ENCODE results near the gene MRPL27. TPM values are rescaled to one million over a fixed set of nuclear protein-coding genes. Genes with fewer than 3 reads are reported as not detected.

The MRPL27 gene
- total RNA-seq, 4 donors from 2014 or later: 52.1 to 56.0 (median 53.3) TPM

DNA sequence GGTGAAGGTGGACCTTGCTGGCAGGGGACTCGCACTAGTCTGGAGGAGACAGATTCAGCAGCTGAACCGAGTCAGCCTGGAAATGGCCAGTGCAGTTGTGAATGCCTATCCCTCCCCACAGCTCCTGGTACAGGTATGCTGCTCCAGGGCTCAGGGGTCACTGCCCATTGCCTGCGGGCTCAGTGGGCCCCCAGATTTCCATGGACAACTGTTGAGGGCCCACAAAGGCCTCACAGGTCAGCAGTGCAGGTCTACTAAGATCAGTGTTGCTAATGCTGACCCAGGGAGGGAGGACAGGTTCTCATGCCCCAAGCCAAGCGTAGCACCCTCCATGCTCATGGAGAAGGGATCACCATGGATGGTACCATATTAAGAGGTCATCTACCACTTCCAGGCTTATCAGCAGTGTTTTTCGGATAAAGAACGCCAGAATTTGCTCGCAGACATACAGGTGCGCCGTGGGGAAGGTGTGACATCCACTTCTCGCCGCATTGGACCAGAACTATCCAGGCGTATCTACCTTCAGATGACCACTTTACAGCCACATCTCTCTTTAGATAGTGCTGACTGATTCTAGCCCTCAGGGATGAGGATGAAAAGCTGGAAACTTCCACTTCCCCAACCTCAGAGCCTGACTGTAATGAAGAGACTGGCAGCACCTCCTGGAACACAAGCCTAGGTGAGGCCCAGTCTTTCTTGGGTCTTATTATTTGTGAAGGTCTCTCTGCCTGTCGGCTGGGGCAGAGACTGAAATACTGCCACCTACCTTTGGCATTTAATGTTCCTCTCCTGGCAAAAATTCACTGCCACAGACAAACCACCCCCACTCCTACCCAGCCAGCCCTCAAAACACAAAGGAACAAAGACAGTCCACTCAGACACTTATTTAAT is 7.6 kb upstream of the MRPL27 start:
- TF ChIP-seq POLR2A (IDR thresholded peaks at IDR 0.05): no peak
- TF ChIP-seq CTCF (IDR thresholded peaks at IDR 0.05): no peak
- intact Hi-C loops (cut with DNase I; ENCODE audit: low total_unique reads): no loop called here
- WGBS, 2 donors: 87% methylated on average over 13 of the region's 13 CpGs
- no peak for DNase-seq (ENCODE audit: low spot score in 2 of 2)
- H3K4me3 ChIP-seq (ENCODE audit: low read depth, poor library complexity, severe bottlenecking): no peak overlapping the region

GRCh38 chr17:50379351-50380132 is 6.6 kb upstream of the MRPL27 start:
- no peak for TF ChIP-seq POLR2A (IDR thresholded peaks at IDR 0.05)
- no peak for TF ChIP-seq CTCF (IDR thresholded peaks at IDR 0.05)
- no peak for DNase-seq (ENCODE audit: low spot score in 2 of 2)
- intact Hi-C loops (cut with DNase I; ENCODE audit: low total_unique reads): no loop called here
- no peak overlapping the region for H3K4me3 ChIP-seq (ENCODE audit: low read depth, poor library complexity, severe bottlenecking)
- WGBS, 2 donors: 94 to 96% methylated on average over 6 of the region's 6 CpGs

DNA sequence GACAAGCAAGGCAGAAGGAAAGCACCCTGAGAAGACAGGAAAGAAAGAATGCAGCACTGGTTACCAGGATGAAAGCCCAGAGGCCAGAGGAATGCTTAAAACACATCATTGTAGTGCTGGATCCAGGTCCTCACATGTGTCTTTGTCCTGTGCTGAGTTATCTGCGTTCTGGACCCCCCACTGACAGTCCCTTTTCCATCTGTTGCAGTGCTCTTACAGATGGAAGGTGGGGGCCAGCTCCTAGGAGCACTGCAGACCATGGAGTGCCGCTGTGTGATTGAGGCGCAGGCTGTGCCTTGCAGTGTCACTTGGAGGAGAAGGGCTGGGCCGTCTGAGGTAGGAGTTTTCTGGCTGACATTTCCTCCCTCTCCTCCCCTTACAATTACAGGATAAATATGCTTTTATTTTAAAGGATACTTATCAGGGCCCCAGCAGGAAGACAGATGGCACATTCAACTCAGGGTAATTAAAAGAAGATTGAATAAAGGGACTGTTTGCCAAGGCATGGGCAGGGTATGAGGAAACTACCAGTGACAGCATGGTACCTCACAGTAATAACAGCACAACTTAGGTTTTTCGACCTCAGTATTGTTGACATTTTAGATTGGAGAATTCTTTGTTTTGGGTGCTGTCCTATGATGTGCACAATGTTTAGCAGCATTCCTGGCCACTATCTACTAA is 3.0 kb upstream of the MRPL27 start:
- TF ChIP-seq CTCF (IDR thresholded peaks at IDR 0.05) (no peak), POLR2A (IDR thresholded peaks at IDR 0.05) (no peak)
- DNase-seq (ENCODE audit: low spot score in 2 of 2): no peak
- 74 to 82% methylated on average over 5 of the region's 5 CpGs for WGBS, 2 donors
- intact Hi-C loops (cut with DNase I; ENCODE audit: low total_unique reads): no loop called here
- no peak overlapping the region for H3K4me3 ChIP-seq (ENCODE audit: low read depth, poor library complexity, severe bottlenecking)

DNA sequence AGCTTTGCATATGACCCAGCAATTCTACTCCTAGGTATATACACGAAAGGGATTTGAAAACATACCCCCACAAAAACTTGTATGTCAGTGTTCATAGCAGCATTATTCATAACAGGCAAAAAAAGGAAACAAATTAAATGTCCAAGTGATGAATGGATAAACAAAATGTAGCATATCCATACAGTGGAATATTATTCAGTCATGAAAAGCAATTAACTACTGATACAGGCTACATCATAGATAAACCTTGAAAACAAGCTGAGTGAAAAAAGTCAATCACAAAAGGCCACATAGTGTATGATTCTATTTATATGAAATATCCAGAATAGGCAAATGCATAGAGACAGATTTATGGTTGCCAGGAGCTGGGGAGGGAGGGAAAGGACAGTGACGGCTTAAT is 721 bp upstream of the MRPL27 start:
- no peak overlapping the region for H3K4me3 ChIP-seq (ENCODE audit: low read depth, poor library complexity, severe bottlenecking)
- no peak for DNase-seq (ENCODE audit: low spot score in 2 of 2)
- no peak for TF ChIP-seq CTCF (IDR thresholded peaks at IDR 0.05)
- intact Hi-C loops (cut with DNase I; ENCODE audit: low total_unique reads): no loop called here
- 84 to 85% methylated on average over 2 of the region's 2 CpGs for WGBS, 2 donors

DNA sequence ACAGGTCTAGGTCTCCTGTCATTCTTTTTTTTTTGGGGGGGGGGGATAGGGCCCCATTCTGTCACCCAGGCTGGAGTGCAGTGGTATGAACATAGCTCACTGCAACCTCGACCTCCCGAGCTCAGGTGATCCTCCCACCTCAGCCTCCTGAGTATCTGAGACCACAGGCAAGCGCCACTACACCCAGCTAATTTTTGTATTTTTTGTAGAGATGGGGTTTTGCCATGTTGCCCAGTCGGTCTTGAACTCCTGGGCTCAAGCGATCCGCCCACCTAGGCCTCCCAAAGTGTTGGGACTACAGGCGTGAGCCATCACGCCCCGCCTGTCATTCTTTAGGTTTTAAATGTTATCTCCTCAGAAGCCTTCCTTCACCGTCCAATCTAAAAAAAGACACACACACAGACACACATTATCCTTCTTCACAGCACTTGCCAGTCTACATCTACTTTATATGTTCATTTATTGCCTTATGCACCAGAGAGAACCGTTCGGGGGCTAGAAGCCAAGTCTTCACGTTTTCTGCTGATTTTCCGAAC is 694 bp downstream of the MRPL27 start:
- intact Hi-C loops (cut with DNase I; ENCODE audit: low total_unique reads): no loop called here
- no peak for DNase-seq (ENCODE audit: low spot score in 2 of 2)
- WGBS, 2 donors: 18% methylated on average over 14 of the region's 14 CpGs
- H3K4me3 ChIP-seq (ENCODE audit: low read depth, poor library complexity, severe bottlenecking): peak overlapping the region; percentile 53
- TF ChIP-seq POLR2A (IDR thresholded peaks at IDR 0.05): no peak
- TF ChIP-seq CTCF (IDR thresholded peaks at IDR 0.05): no peak

All from lower leg skin (tissue), 4 donors.